ENCODE results near the gene SRPK3.
A peak's percentile ranks its signal among the peaks of the same experiment; 100 is the strongest.

Gene SRPK3

GRCh38 chrX:153827016-153827415 is 46.2 kb downstream of the SRPK3 start:
- CTCF ChIA-PET, result no interaction called here
- POLR2A ChIA-PET, result no interaction called here
- TF ChIP-seq, protein P1, sequence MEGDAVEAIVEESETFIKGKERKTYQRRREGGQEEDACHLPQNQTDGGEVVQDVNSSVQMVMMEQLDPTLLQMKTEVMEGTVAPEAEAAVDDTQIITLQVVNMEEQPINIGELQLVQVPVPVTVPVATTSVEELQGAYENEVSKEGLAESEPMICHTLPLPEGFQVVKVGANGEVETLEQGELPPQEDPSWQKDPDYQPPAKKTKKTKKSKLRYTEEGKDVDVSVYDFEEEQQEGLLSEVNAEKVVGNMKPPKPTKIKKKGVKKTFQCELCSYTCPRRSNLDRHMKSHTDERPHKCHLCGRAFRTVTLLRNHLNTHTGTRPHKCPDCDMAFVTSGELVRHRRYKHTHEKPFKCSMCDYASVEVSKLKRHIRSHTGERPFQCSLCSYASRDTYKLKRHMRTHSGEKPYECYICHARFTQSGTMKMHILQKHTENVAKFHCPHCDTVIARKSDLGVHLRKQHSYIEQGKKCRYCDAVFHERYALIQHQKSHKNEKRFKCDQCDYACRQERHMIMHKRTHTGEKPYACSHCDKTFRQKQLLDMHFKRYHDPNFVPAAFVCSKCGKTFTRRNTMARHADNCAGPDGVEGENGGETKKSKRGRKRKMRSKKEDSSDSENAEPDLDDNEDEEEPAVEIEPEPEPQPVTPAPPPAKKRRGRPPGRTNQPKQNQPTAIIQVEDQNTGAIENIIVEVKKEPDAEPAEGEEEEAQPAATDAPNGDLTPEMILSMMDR (IDR thresholded peaks at IDR 0.05; ENCODE audit: control extremely low read depth, extremely low read depth, low read depth, missing control alignments), result no peak
- no peak for DNase-seq (ENCODE audit: extremely low spot score)

GRCh38 chrX:153827903-153828302 is 47.1 kb downstream of the SRPK3 start:
- CTCF ChIA-PET, result no interaction called here
- TF ChIP-seq, protein P1 (IDR thresholded peaks at IDR 0.05; ENCODE audit: control extremely low read depth, extremely low read depth, low read depth, missing control alignments), result no peak
- no peak for DNase-seq (ENCODE audit: extremely low spot score)
- POLR2A ChIA-PET, result no interaction called here

DNA sequence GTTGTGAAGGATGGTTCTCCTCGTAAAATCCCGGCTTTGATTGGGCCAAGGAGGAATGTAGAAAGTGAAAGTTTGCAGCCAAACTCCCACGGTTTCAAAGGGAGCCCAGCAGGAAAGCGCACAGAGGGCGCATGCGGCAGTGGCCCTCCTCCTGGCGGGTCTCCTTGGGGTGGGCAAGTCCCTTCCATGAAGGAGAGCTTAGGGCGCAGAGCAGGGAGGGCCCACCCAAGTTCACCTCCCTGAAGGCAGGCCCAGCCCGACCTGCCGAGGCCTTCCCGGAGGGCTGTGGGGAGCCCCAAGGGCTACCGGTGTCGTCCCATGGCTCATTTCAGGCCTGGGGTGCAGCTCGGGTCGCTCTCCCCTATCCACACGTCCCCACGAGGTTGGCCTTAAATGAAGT is 47.5 kb downstream of the SRPK3 start:
- peak; percentile 15 for DNase-seq (ENCODE audit: extremely low spot score)
- ChIA-PET CTCF (no interaction called here), POLR2A (no interaction called here)
- TF ChIP-seq, protein P1 (IDR thresholded peaks at IDR 0.05; ENCODE audit: control extremely low read depth, extremely low read depth, low read depth, missing control alignments), result no peak

DNA sequence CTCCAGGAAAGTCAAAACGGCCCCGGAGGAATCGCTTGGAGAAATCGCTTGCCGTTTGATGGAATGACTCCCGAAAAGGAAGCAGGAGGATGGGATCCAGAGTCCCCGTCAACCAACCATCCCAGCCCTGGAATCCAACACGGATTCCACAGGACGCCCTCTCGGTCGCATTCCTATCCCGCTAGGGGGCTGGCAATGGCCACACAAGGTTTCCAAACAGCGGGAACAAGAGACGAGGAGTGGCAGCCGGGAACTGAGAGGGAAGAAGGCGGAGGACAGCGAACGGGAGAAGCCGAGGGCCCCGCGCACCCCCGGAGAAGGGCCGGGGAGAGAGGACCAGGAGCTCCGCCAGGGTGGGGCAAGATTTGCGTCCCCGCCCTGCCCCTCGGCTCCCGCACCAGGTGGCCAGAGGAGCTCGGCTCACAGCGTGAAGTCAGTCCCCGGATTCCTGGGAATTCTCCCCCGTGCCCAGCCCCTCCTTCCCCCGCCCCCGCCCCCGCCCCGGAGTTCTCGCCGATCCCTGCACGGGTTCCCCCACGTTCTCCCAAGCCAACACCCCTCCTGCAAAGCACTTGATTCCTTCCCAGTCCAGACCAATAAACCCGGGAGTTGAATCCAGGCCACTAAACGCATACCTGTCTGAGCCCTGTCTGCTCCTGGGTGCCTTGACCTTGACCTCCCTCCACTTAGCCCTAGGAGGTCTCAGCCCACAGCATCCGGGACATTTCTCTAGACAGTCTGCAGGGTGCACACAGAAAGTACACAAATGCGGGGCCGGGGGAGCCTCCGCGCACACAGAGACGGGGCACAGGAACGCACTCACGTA is 48.1 kb downstream of the SRPK3 start:
- POLR2A ChIA-PET, result no interaction called here
- TF ChIP-seq, protein P1 (IDR thresholded peaks at IDR 0.05; ENCODE audit: control extremely low read depth, extremely low read depth, low read depth, missing control alignments), result no peak
- DNase-seq (ENCODE audit: extremely low spot score), result peak; percentile 14
- CTCF ChIA-PET, result no interaction called here

DNA sequence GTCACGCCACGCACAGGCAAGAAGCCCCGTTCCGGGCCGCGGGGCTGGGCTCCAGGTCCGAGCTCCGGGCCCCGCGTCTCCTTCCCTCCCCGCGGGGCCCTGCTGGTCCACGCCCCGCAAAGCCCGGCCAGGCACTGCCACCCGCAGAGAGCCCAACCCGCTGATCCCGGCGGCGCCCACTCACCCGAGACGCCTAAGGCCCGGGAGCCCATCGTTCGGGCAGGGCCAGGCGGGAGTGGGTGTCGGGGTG is 48.6 kb downstream of the SRPK3 start:
- DNase-seq (ENCODE audit: extremely low spot score), result no peak
- ChIA-PET POLR2A (no interaction called here), CTCF (no interaction called here)
- TF ChIP-seq, protein P1 (IDR thresholded peaks at IDR 0.05; ENCODE audit: control extremely low read depth, extremely low read depth, low read depth, missing control alignments), result no peak

DNA sequence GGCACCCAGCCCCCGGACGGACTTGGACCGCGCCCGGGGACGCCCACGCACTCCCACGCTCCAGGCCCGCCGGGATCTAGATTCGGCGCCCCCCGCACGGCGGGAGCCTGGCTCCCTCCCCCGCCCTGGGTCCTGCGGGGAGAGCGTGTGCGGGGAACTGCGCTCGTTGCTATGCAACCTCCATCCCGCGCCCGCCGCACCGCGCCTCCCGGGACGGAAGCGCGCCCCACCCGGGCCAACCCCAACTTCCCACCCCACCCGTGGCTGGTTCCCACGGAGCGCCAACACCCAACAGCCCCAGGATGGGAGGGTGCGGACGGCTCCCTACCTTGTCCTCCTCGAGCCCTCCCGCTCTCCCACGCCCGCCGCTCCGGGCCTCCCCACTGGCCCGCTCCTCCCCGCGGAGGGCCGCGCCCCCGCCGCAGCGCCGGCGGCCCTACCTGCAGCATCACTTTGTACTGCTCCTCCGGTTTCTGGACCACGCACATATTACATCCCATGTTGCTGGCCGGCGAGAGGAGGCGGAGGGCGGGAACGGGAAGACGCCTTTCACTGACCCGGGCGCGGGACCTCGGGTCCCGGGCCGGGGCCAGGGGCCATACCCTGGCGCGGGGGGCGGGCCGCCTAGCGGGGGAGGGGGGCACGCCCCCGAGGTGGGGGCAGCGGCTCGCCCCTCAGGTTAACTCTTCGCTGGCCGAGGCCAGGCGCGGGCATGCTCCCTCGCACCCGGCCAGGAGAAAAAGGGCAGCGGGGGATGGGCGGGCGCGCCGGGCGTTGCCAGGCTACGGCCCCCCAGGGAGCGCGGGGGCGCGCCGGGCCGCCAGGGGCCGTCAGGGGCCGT is 49.2 kb downstream of the SRPK3 start, which contains the start of gene PDZD4:
TSS of gene PDZD4 (minus strand) at position 746 of the 841 bp plus-strand sequence. CDS start at position 500, 246 bp downstream.
- TF ChIP-seq, protein P1 (IDR thresholded peaks at IDR 0.05; ENCODE audit: control extremely low read depth, extremely low read depth, low read depth, missing control alignments), result no peak
- CTCF ChIA-PET, result no interaction called here
- peak; percentile 15 for DNase-seq (ENCODE audit: extremely low spot score)
- POLR2A ChIA-PET, result no interaction called here
